ENCODE results near the gene FOXP2. TPM values are rescaled to one million over a fixed set of nuclear protein-coding genes. Genes with fewer than 3 reads are reported as not detected.
"Not testable (repeated sequence)": the region's sequence is repeated elsewhere in the genome, so short reads cannot be mapped to it uniquely, and the experiment has no call there.

Gene FOXP2
- total and polyA plus RNA-seq, 4 experiments from 2014 or later, result not detected

DNA sequence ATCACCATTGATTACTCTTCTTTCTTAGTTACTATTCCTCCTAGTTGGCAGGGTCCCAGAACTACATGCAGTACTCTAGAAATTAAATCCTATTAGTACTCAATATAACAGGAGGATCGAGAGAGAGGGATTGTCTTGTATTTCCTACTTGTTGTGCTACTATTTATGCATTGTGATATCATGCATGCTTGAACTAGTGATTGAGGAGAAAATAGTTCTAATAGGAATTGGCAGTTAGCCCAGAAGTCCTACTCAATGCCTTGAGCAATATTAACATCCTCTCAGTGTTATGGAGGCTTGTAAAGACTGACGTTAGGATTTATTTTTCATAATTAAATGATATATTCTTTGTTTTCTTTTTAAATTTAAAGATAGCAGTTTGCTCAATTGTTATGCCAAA is 67.4 kb downstream of the FOXP2 start:
- no peak overlapping the region for H3K27ac Mint-ChIP-seq
- H3K4me1 Mint-ChIP-seq, result no peaks in the 10 kb centered on the region
- no peaks in the 10 kb centered on the region for H3K9me3 ChIP-seq (ENCODE audit: control insufficient read depth in 1 of 2, low read length in 2 of 2)
- H3K27me3 ChIP-seq (ENCODE audit: insufficient read depth, low read length), result no peaks in the 10 kb centered on the region
- H3K4me1 ChIP-seq (ENCODE audit: insufficient read depth, low read length), result no peaks in the 10 kb centered on the region
- no peak for DNase-seq
- ChIA-PET CTCF (ENCODE audit: partially characterized antibody) (no interaction called here), POLR2A (ENCODE audit: partially characterized antibody) (no interaction called here)
- no peaks in the 10 kb centered on the region for H3K36me3 Mint-ChIP-seq
- no peak overlapping the region for H3K27ac ChIP-seq (ENCODE audit: low read depth, low read length)
- intact Hi-C loops (cut with micrococcal nuclease), result no loop called here
- peaks cover 0 to 4% (median 0%) of the 10 kb centered on the region in 8 donors for H3K9me3 Mint-ChIP-seq
- H3K27me3 Mint-ChIP-seq, result no peaks in the 10 kb centered on the region
- no peak overlapping the region for H3K4me3 Mint-ChIP-seq
- H3K4me3 ChIP-seq (ENCODE audit: low read length in 2 of 2), result no peak overlapping the region
- H3K36me3 ChIP-seq (ENCODE audit: insufficient read depth, low read length), result no peaks in the 10 kb centered on the region

DNA sequence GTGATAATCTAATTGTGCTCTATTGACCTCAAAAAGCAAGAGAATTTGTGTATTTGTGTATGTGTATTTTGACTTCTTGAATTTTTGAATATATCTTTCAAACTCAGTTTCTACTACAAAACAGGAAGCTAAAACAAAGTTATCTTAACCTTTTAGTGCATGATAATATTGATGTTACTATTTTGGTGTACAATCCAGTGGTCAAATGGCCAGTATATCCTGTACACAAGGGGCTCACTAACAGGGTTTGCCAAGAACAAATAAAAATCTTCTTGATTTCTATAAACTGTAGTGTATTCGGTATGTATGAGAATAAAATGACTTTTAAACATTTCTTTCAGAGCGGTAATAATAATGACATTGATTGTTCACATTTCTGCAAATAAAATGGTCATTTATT is 69.6 kb downstream of the FOXP2 start:
- no peaks in the 10 kb centered on the region for H3K27me3 Mint-ChIP-seq
- H3K4me3 Mint-ChIP-seq, result no peak overlapping the region
- no peak for DNase-seq
- Histone ChIP-seq H3K9me3 (ENCODE audit: control insufficient read depth in 1 of 2, low read length in 2 of 2) (no peaks in the 10 kb centered on the region), H3K27me3 (ENCODE audit: insufficient read depth, low read length) (no peaks in the 10 kb centered on the region), H3K27ac (ENCODE audit: low read depth, low read length) (no peak overlapping the region), H3K4me3 (ENCODE audit: low read length in 2 of 2) (no peak overlapping the region), H3K4me1 (ENCODE audit: insufficient read depth, low read length) (no peaks in the 10 kb centered on the region), H3K36me3 (ENCODE audit: insufficient read depth, low read length) (no peaks in the 10 kb centered on the region)
- H3K27ac Mint-ChIP-seq, result no peak overlapping the region
- POLR2A ChIA-PET (ENCODE audit: partially characterized antibody), result no interaction called here
- H3K4me1 Mint-ChIP-seq, result no peaks in the 10 kb centered on the region
- H3K9me3 Mint-ChIP-seq, result peaks cover 0 to 13% (median 6%) of the 10 kb centered on the region in 8 donors
- no peaks in the 10 kb centered on the region for H3K36me3 Mint-ChIP-seq
- intact Hi-C loops (cut with micrococcal nuclease), result no loop called here
- CTCF ChIA-PET (ENCODE audit: partially characterized antibody), result no interaction called here

DNA sequence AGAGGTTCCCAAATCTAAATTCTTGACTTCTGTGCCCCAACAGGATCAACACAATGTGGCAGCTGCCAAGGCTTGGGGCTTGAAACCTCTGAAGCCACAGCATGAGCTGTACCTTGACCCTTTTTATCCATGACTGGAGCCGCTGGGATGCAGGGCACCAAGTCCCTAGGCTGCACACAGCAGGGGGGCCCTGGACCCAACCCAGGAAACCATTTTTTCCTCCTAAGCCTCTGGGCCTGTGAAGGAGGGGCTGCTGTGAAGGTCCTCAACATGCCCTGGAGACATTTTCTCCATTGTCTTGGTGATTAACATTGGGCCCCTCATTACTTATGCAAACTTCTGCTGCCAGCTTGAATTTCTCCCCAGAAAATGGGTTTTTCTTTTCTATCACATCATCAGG is 72.6 kb downstream of the FOXP2 start:
- H3K27ac Mint-ChIP-seq, result no peak overlapping the region
- H3K4me3 Mint-ChIP-seq, result no peak overlapping the region
- ChIA-PET POLR2A (ENCODE audit: partially characterized antibody) (no interaction called here), CTCF (ENCODE audit: partially characterized antibody) (no interaction called here)
- Histone ChIP-seq H3K4me1 (ENCODE audit: insufficient read depth, low read length) (no peaks in the 10 kb centered on the region), H3K27ac (ENCODE audit: low read depth, low read length) (no peak overlapping the region), H3K4me3 (ENCODE audit: low read length in 2 of 2) (no peak overlapping the region), H3K36me3 (ENCODE audit: insufficient read depth, low read length) (no peaks in the 10 kb centered on the region), H3K9me3 (ENCODE audit: control insufficient read depth in 1 of 2, low read length in 2 of 2) (no peaks in the 10 kb centered on the region), H3K27me3 (ENCODE audit: insufficient read depth, low read length) (no peaks in the 10 kb centered on the region)
- H3K36me3 Mint-ChIP-seq, result no peaks in the 10 kb centered on the region
- H3K4me1 Mint-ChIP-seq, result no peaks in the 10 kb centered on the region
- no peak for DNase-seq
- peaks cover 3 to 13% (median 7%) of the 10 kb centered on the region in 8 donors for H3K9me3 Mint-ChIP-seq
- H3K27me3 Mint-ChIP-seq, result no peaks in the 10 kb centered on the region
- intact Hi-C loops (cut with micrococcal nuclease), result no loop called here

DNA sequence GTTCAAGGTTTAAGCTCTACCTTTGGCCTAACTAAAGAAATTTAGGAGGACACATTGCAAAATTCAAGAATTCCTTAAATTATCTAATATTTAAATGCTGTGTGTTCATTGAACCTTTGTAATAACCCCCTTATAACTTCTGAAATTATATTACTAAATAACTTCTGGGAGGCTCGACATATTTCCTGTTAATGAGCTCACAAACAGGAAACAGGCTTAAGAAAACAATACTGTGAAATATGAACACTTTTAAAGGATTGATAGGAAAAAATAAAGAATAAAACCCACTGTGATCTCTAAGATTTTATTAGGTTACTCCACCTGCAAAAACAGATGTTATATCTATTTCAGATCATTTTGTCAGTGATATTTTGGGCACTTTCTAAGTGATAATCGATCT is 74.1 kb downstream of the FOXP2 start:
- no peaks in the 10 kb centered on the region for H3K4me1 ChIP-seq (ENCODE audit: insufficient read depth, low read length)
- no peak overlapping the region for H3K4me3 Mint-ChIP-seq
- H3K4me3 ChIP-seq (ENCODE audit: low read length in 2 of 2), result no peak overlapping the region
- no peaks in the 10 kb centered on the region for H3K9me3 ChIP-seq (ENCODE audit: control insufficient read depth in 1 of 2, low read length in 2 of 2)
- H3K4me1 Mint-ChIP-seq, result no peaks in the 10 kb centered on the region
- peaks cover 3 to 14% (median 7%) of the 10 kb centered on the region in 8 donors for H3K9me3 Mint-ChIP-seq
- DNase-seq, result no peak
- ChIA-PET CTCF (ENCODE audit: partially characterized antibody) (no interaction called here), POLR2A (ENCODE audit: partially characterized antibody) (no interaction called here)
- no peaks in the 10 kb centered on the region for H3K36me3 Mint-ChIP-seq
- intact Hi-C loops (cut with micrococcal nuclease), result no loop called here
- no peaks in the 10 kb centered on the region for H3K27me3 ChIP-seq (ENCODE audit: insufficient read depth, low read length)
- H3K36me3 ChIP-seq (ENCODE audit: insufficient read depth, low read length), result no peaks in the 10 kb centered on the region
- H3K27ac Mint-ChIP-seq, result no peak overlapping the region
- no peaks in the 10 kb centered on the region for H3K27me3 Mint-ChIP-seq
- no peak overlapping the region for H3K27ac ChIP-seq (ENCODE audit: low read depth, low read length)

DNA sequence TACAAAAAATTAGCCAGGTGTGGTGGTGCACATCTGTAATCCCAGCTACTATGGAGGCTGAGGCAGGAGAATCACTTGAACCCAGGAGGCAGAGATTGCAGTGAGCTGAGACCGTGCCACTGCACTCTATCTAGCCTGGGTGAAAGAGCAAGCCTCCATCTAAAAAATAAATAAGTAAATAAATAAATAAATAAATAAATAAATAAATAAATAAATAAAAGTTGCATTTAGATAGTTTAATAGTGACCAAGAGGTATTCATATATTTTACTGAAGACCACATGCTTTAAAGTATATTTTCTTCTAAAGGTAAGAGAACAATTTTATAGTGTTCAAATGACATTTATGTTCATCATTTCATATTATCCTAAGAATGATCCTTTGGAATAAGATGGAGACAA is 82.9 kb downstream of the FOXP2 start:
- CTCF ChIA-PET (ENCODE audit: partially characterized antibody); DNase-seq; H3K4me3 Mint-ChIP-seq; H3K4me1 ChIP-seq (ENCODE audit: insufficient read depth, low read length); H3K27ac Mint-ChIP-seq; H3K27me3 Mint-ChIP-seq; H3K27me3 ChIP-seq (ENCODE audit: insufficient read depth, low read length); POLR2A ChIA-PET (ENCODE audit: partially characterized antibody); H3K36me3 Mint-ChIP-seq; intact Hi-C loops (cut with micrococcal nuclease); H3K4me1 Mint-ChIP-seq; H3K27ac ChIP-seq (ENCODE audit: low read depth, low read length); H3K4me3 ChIP-seq (ENCODE audit: low read length in 2 of 2); H3K9me3 Mint-ChIP-seq; H3K36me3 ChIP-seq (ENCODE audit: insufficient read depth, low read length); H3K9me3 ChIP-seq (ENCODE audit: control insufficient read depth in 1 of 2, low read length in 2 of 2): not testable (repeated sequence)

DNA sequence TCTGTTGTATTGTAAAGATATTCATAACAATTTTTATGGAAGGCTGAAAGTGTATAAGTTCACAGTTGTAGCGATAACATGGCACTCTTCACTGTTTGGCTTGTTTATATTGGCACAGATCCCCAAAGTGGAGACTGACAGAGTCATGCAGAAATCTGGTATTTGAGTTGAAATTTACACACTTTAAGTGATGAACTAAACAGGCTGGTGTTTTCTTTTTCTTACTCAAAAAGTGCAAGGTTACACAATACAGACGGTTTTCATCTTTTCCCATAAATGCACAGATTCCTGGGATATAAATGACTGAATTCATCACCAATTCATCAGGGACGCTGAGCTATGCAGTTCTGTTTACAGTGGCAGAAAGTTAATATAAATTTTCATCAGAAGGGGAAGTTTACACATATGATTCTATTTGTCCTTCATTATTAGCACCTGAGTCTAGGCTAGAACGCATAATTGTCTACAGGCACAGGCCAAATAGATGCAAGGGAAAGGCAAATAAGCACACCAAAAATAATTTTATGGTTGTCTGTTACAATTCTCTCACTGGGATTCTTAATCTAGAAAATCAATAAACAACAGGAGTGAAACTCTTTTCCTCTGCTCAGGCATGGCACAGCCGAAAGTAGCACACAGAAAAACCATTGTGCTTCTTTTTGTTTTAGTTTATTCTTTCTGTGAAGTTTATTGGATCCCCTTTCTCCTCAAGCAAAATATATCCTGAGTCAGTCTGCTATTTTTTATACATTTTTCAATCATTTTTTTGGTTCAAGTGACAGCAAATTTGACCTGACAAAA is 88.0 kb downstream of the FOXP2 start:
- intact Hi-C loops (cut with micrococcal nuclease), result no loop called here
- Histone ChIP-seq H3K36me3 (ENCODE audit: insufficient read depth, low read length) (no peaks in the 10 kb centered on the region), H3K4me3 (ENCODE audit: low read length in 2 of 2) (no peak overlapping the region), H3K27me3 (ENCODE audit: insufficient read depth, low read length) (no peaks in the 10 kb centered on the region), H3K27ac (ENCODE audit: low read depth, low read length) (no peak overlapping the region), H3K9me3 (ENCODE audit: control insufficient read depth in 1 of 2, low read length in 2 of 2) (no peaks in the 10 kb centered on the region), H3K4me1 (ENCODE audit: insufficient read depth, low read length) (no peaks in the 10 kb centered on the region)
- POLR2A ChIA-PET (ENCODE audit: partially characterized antibody), result no interaction called here
- no peak for DNase-seq
- Mint-ChIP-seq H3K36me3 (no peaks in the 10 kb centered on the region), H3K4me3 (no peak overlapping the region), H3K27ac (no peak overlapping the region), H3K9me3 (no peaks in the 10 kb centered on the region), H3K4me1 (no peaks in the 10 kb centered on the region), H3K27me3 (no peaks in the 10 kb centered on the region)
- CTCF ChIA-PET (ENCODE audit: partially characterized antibody), result no interaction called here

DNA sequence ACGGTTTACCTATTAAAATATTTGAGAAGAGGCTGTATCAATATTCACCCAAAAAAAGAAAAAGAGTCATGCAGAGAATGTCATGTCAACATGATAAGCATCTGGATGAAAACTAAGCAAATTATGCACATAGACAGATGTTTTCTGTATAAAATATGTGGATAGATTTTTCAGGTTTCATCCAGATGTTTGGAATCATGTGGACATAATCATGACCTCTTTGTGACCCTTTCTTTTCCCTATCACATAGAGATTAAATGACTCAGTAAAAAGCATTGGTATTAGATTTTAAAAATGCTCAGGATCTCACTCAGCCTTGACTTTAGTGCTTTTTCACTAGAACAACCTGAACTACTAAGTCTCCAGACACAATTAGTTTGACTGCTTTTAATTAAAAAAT is 90.0 kb downstream of the FOXP2 start:
- no peak overlapping the region for H3K4me3 ChIP-seq (ENCODE audit: low read length in 2 of 2)
- no peaks in the 10 kb centered on the region for H3K27me3 Mint-ChIP-seq
- no peaks in the 10 kb centered on the region for H3K4me1 Mint-ChIP-seq
- no peaks in the 10 kb centered on the region for H3K36me3 Mint-ChIP-seq
- no peak for DNase-seq
- no peak overlapping the region for H3K27ac Mint-ChIP-seq
- H3K27ac ChIP-seq (ENCODE audit: low read depth, low read length), result no peak overlapping the region
- ChIA-PET CTCF (ENCODE audit: partially characterized antibody) (no interaction called here), POLR2A (ENCODE audit: partially characterized antibody) (no interaction called here)
- H3K4me1 ChIP-seq (ENCODE audit: insufficient read depth, low read length), result no peaks in the 10 kb centered on the region
- H3K9me3 ChIP-seq (ENCODE audit: control insufficient read depth in 1 of 2, low read length in 2 of 2), result no peaks in the 10 kb centered on the region
- no peaks in the 10 kb centered on the region for H3K27me3 ChIP-seq (ENCODE audit: insufficient read depth, low read length)
- intact Hi-C loops (cut with micrococcal nuclease), result no loop called here
- no peak overlapping the region for H3K4me3 Mint-ChIP-seq
- H3K9me3 Mint-ChIP-seq, result no peaks in the 10 kb centered on the region
- no peaks in the 10 kb centered on the region for H3K36me3 ChIP-seq (ENCODE audit: insufficient read depth, low read length)

DNA sequence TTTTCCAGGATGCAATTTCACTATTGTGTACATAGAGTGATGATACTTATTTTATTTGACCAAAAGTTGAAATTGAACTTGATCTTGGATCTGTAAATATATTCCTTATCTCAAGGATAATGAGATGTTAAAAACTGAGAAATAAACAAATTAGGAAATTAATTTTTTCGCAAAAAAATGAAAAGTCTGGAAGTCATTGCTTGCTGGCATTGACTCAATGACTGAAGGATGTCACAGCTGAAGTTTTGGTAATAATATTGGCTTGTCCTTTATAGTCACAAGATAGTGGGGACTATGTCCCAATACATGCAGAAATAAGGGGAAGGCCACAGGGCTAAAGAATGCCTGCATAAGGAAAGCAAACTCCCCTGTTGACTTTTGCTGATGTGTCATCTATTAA is 92.8 kb downstream of the FOXP2 start:
- no peaks in the 10 kb centered on the region for H3K27me3 Mint-ChIP-seq
- Histone ChIP-seq H3K36me3 (ENCODE audit: insufficient read depth, low read length) (no peaks in the 10 kb centered on the region), H3K4me1 (ENCODE audit: insufficient read depth, low read length) (no peaks in the 10 kb centered on the region), H3K27me3 (ENCODE audit: insufficient read depth, low read length) (no peaks in the 10 kb centered on the region), H3K27ac (ENCODE audit: low read depth, low read length) (no peak overlapping the region), H3K4me3 (ENCODE audit: low read length in 2 of 2) (no peak overlapping the region), H3K9me3 (ENCODE audit: control insufficient read depth in 1 of 2, low read length in 2 of 2) (no peaks in the 10 kb centered on the region)
- CTCF ChIA-PET (ENCODE audit: partially characterized antibody), result no interaction called here
- no peaks in the 10 kb centered on the region for H3K4me1 Mint-ChIP-seq
- no peaks in the 10 kb centered on the region for H3K36me3 Mint-ChIP-seq
- no peak overlapping the region for H3K27ac Mint-ChIP-seq
- no peak overlapping the region for H3K4me3 Mint-ChIP-seq
- peaks cover 0 to 2% (median 0%) of the 10 kb centered on the region in 8 donors for H3K9me3 Mint-ChIP-seq
- intact Hi-C loops (cut with micrococcal nuclease), result no loop called here
- POLR2A ChIA-PET (ENCODE audit: partially characterized antibody), result no interaction called here
- DNase-seq, result no peak
